Small intestine (tissue), 7 donors: ENCODE data around the gene DYNC1H1. TPM values are rescaled to one million over a fixed set of nuclear protein-coding genes. Genes with fewer than 3 reads are reported as not detected.

Experiments used
- DNase-seq, 2 donors: peaks; one replicate each; pipeline versions ENCODE4 v3.0.0 to v3.0.0-alpha.2; 2013
- FAIRE-seq: peaks from 2 replicates; lab custom pipeline; 2012; peaks lifted over from hg19 to GRCh38; lab: Jason Lieb, UNC
- H3K27ac ChIP-seq, 3 donors: one replicate each; pipeline ENCODE4 v1.5.1; 2013; ENCODE audit warnings: low read length in 2 of 3, mild to moderate bottlenecking in 2 of 3, control low read depth in 1 of 3, inconsistent platforms in 1 of 3, low read depth in 1 of 3, moderate library complexity in 1 of 3
- H3K27me3 ChIP-seq, 3 donors: one replicate each; pipeline ENCODE4 v1.6.1; 2013; ENCODE audit warnings: low read length in 3 of 3, inconsistent platforms in 1 of 3; ENCODE audit not compliant: control insufficient read depth in 3 of 3, insufficient read depth in 3 of 3
- H3K36me3 ChIP-seq, 3 donors: one replicate each; pipeline ENCODE4 v1.6.1; 2013; ENCODE audit warnings: low read length in 3 of 3, inconsistent platforms in 1 of 3, low read depth in 1 of 3, mild to moderate bottlenecking in 1 of 3, moderate library complexity in 1 of 3; ENCODE audit not compliant: control insufficient read depth in 3 of 3, insufficient read depth in 2 of 3
- H3K4me1 ChIP-seq, 3 donors: one replicate each; pipeline ENCODE4 v1.6.1; 2013; ENCODE audit warnings: low read length in 2 of 3, inconsistent platforms in 1 of 3, low read depth in 1 of 3, mild to moderate bottlenecking in 1 of 3, moderate library complexity in 1 of 3; ENCODE audit not compliant: control insufficient read depth in 3 of 3, insufficient read depth in 2 of 3
- H3K4me3 ChIP-seq, 3 donors: one replicate each; pipeline ENCODE4 v1.5.1; 2013; ENCODE audit warnings: low read length in 3 of 3, control low read depth in 1 of 3, inconsistent platforms in 1 of 3, low read depth in 1 of 3, mild to moderate bottlenecking in 1 of 3, moderate library complexity in 1 of 3
- H3K9me3 ChIP-seq, 2 donors: one replicate each; pipeline ENCODE4 v1.6.1; 2013; ENCODE audit warnings: low read depth in 1 of 2, low read length in 1 of 2; ENCODE audit not compliant: control insufficient read depth in 2 of 2, insufficient read depth in 1 of 2
- WGBS, 3 donors: extraction: QIAGEN DNeasy Blood & Tissue Kit; methylation state at CpG; one replicate each; pipeline ENCODE4 v1.1.7; 2013; 5-methylcytosine and 5-hydroxymethylcytosine counted together
- polyA plus RNA-seq, 4 donors: library from polyadenylated mRNA; stranded (reverse) in 3 of 4; unstranded in 1 of 4; fragments of 200-250 nt in 3 of 4; fragments of 120-200 nt in 1 of 4; gene quantifications; one replicate each; pipeline versions ENCODE4 v1.2.1 to v1.2.3, GENCODE V29; 2013
- donor health status: healthy with polysubstance abuse.
- donor health status: control.
- donor health status: control.
- donor health status: Bipolar disorder and iron deficiency.
- donor health status: healthy.

Gene DYNC1H1
- polyA plus RNA-seq, 4 donors, result 74.3 to 248 (median 116) TPM

DNA sequence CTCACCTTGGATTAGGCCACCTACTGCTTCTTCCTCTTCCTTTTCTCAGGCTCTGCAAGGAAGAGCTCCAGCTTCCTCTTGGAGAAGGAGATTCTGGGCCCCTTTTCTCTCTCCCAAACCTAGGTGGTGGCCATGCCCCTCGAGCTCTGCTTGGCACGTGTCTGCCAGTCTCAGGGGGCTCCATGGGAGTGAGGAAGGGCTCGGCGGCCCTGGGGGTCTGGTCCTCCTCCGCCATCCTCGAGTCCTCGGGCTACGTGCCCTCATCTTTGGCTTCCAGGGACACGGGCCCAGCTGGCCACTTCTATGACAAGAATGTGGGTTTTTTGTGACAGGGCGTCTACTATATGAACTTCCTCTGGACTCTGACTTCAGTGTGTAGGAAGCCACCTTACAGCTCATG is 88.1 kb downstream of the DYNC1H1 start:
- DNase-seq (no peak), FAIRE-seq (no peak)
- no peaks in the 10 kb centered on the region for H3K9me3 ChIP-seq
- peaks cover 19 to 73% (median 20%) of the 10 kb centered on the region in 3 donors for H3K36me3 ChIP-seq
- no peak overlapping the region for H3K4me3 ChIP-seq
- H3K4me1 ChIP-seq, result no peaks in the 10 kb centered on the region
- WGBS, 3 donors, result 87 to 91% (median 87%) methylated on average over 10 of the region's 10 CpGs
- no peaks in the 10 kb centered on the region for H3K27me3 ChIP-seq
- no peak overlapping the region for H3K27ac ChIP-seq

DNA sequence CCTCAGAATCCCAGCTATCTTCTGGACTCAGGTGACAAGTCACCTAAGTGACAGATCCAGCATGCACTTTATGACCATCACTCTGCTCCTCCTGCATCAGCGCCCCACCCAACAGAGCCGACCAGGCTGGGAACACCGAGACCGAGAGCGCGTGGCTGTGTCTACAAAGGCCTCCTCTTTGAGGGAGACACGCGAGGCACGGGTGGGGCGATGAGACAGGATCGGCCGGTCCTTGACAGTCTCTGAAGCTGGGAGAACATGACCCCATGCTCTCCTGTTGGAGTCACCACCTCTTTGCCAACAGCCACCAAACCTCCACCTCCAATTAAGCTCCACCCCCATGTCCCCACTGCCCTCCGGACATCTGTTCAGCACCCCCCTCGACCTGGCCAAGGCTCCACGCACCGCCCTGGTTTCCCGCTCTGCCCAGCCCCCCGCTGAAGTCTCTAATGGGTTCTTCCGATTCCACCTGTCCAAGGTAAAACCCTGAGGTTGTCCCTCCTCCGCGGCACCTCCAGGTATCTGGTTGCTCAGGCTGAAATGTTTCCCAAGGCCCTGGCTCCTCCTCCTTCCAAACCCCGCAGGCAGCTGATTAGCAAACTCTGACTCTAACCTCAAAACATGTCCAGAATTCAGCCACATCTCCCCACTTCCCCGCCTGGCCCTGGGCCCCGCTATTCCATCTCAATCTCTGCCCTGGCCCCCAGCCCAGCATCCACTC is 91.0 kb downstream of the DYNC1H1 start:
- FAIRE-seq, result no peak
- no peaks in the 10 kb centered on the region for H3K9me3 ChIP-seq
- H3K4me1 ChIP-seq, result no peaks in the 10 kb centered on the region
- no peak overlapping the region for H3K27ac ChIP-seq
- DNase-seq, result peak in 1 of 2 donors; percentile 21
- H3K36me3 ChIP-seq, result peaks cover 3 to 45% (median 10%) of the 10 kb centered on the region in 3 donors
- no peak overlapping the region for H3K4me3 ChIP-seq
- WGBS, 3 donors, result 67 to 75% (median 72%) methylated on average over 20 to 24 of the region's 24 CpGs
- no peaks in the 10 kb centered on the region for H3K27me3 ChIP-seq

DNA sequence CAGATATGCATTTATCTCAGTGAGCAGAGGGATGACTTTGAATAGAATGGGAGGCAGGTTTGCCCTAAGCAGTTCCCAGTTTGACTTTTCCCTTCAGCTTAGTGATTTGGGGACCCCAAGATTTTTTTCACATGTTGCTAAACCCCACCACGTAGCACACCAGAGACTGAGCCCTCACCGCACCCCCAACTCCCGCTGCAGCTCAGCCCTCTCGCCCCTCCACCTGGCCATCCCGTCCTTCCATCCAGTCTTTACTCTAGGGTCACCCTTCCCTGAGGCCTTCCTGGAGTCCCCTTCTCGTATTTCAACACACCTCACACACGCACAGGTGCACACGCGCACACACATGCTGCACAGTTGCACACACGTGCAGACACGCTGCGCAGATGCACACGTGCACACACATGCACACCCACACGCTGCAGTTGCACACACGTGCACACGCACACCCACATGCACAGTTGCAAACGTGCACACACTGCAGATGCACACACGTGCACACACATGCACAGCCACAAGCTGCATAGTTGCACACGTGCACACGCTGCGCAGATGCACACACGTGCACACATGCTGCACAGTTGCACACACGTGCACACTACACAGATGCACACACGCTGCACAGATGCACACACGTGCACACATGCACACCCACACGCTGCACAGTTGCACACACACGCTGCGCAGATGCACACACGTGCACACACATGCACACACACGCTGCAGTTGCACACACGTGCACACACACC is 92.5 kb downstream of the DYNC1H1 start:
- Histone ChIP-seq H3K4me3 (no peak overlapping the region), H3K27me3 (no peaks in the 10 kb centered on the region), H3K9me3 (no peaks in the 10 kb centered on the region), H3K27ac (no peak overlapping the region), H3K36me3 (peaks cover 3 to 30% (median 6%) of the 10 kb centered on the region in 3 donors), H3K4me1 (no peaks in the 10 kb centered on the region)
- DNase-seq (no peak), FAIRE-seq (no peak)
- 84 to 91% (median 84%) methylated on average over 31 of the region's 31 CpGs for WGBS, 3 donors

DNA sequence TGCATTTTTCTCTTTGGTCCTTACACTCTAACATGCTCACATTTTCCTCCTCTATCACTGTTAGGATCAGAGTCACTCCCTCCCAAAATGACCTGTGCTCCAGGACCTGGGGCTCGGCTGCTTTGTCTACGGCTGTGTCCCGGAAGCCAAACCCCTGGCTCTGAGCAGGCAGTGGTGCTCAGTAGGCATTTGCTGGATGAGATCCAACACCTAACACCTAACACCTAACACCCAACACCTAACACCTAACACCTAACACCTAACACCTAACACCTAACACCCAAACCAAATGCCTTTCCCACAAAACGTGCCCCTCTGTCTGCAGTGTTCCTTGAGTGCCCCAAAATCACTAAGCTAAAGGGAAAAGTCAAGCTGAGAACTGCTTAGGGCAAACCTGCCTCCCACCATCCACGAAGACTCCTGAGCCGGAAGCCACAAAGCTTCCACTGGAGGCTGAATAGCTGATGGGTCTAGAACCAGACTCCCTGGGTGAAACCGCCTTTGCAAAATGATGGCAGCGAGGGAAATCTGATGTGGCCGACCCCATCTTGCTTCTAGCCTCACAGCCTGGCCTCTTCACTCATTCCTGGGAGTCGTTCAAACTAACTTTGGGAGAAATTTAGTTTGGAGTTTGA is 93.2 kb downstream of the DYNC1H1 start:
- no peak overlapping the region for H3K4me3 ChIP-seq
- H3K4me1 ChIP-seq, result no peaks in the 10 kb centered on the region
- DNase-seq (no peak), FAIRE-seq (no peak)
- H3K36me3 ChIP-seq, result peaks cover 0 to 22% (median 4%) of the 10 kb centered on the region in 3 donors
- H3K9me3 ChIP-seq, result no peaks in the 10 kb centered on the region
- H3K27me3 ChIP-seq, result no peaks in the 10 kb centered on the region
- 49 to 56% (median 50%) methylated on average over 10 of the region's 10 CpGs for WGBS, 3 donors
- H3K27ac ChIP-seq, result no peak overlapping the region

DNA sequence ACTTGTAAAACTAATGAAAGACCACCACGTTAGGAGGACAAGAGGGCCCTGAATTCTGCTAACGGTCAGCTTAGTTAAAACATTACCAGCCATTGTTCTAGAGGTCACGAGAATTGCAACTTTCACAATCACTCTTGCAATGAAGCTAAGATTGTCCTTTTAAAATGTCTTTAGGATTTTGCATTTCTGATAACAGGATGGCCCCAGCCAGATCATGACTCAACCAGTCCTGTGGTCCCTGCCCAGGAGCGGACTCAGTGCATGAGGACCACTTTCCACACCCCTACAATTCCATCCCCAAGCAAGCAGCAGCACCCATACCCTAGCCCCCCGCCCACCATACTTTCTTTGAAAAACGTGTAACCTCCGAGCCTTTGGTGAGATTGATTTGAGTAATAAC is 93.8 kb downstream of the DYNC1H1 start:
- no peak overlapping the region for H3K4me3 ChIP-seq
- no peaks in the 10 kb centered on the region for H3K9me3 ChIP-seq
- 58 to 65% (median 61%) methylated on average over 7 of the region's 7 CpGs for WGBS, 3 donors
- no peaks in the 10 kb centered on the region for H3K27me3 ChIP-seq
- no peak for DNase-seq
- FAIRE-seq, result no peak
- no peaks in the 10 kb centered on the region for H3K4me1 ChIP-seq
- peaks cover 0 to 19% (median 0%) of the 10 kb centered on the region in 3 donors for H3K36me3 ChIP-seq
- H3K27ac ChIP-seq, result no peak overlapping the region

DNA sequence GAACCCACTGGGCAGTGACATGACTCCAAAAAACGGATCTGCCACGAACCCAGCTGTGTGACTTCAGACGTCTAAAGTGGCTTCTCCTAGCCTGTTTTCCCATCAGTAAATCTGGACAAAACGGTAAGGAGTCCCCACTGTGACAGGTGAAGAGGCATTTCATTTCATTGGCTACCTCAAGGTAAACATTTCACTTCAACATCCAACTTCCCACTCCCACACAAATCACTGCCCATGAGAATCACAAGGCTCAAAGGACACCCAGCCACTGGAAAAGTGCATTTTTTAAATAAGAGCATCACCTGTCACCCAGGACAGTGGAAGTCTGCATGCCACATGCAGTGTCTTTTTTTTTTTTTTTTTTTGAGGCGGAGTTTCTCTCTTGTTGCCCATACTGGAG is 94.6 kb downstream of the DYNC1H1 start:
- no peaks in the 10 kb centered on the region for H3K9me3 ChIP-seq
- H3K27me3 ChIP-seq, result no peaks in the 10 kb centered on the region
- peaks cover 0 to 7% (median 0%) of the 10 kb centered on the region in 3 donors for H3K4me1 ChIP-seq
- WGBS, 3 donors, result 61 to 75% (median 67%) methylated on average over 5 of the region's 5 CpGs
- FAIRE-seq (no peak), DNase-seq (no peak)
- H3K27ac ChIP-seq, result no peak overlapping the region
- no peak overlapping the region for H3K4me3 ChIP-seq
- H3K36me3 ChIP-seq, result peaks cover 0 to 14% (median 0%) of the 10 kb centered on the region in 3 donors

DNA sequence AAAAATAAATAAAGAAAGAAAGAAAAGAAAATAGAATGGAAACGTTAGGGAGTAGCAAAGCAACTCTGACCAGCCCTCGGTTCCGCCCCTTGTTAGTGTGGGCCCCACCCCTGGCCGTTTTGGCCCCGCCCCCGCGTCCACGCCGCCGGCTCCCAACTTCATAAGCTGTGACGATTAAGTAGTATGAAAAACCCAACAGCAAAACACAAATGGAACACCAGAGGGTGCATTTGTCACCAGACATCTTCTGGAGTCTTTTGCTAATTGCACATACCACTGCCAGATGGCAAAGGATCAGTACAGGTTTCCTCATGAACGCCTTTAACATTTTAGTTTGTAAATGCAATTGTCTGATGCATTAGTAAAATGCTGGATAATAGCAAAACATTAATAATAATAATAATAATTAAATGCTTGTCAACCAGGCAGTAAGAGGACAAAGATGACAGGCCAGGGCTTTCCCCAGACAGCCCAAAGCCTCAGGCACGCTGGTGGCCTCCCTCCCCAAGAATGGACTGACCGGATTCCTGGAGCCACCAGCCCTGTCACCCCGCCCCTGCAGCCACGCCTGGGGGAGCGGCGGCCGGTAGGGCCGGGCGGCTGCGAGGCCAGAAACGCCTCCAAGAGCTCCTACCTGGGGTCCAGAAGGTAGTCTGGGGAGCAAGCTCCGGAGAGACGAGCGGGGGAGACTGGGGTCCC is 98.9 kb downstream of the DYNC1H1 start:
- Histone ChIP-seq H3K36me3 (no peaks in the 10 kb centered on the region), H3K27me3 (no peaks in the 10 kb centered on the region), H3K4me3 (no peak overlapping the region), H3K27ac (peak overlapping the region in 1 of 3 donors; percentile 31), H3K9me3 (no peaks in the 10 kb centered on the region), H3K4me1 (peaks cover 0 to 7% (median 0%) of the 10 kb centered on the region in 3 donors)
- 6 to 23% (median 21%) methylated on average over 26 of the region's 26 CpGs for WGBS, 3 donors
- DNase-seq (peak; percentile 85 to 87), FAIRE-seq (no peak)
